ENCODE results near the gene BSG. TPM values are rescaled to one million over a fixed set of nuclear protein-coding genes. Genes with fewer than 3 reads are reported as not detected.

The BSG gene
- total and polyA plus RNA-seq, 12 donors, result 829 to 5,252 (median 1,705) TPM

DNA sequence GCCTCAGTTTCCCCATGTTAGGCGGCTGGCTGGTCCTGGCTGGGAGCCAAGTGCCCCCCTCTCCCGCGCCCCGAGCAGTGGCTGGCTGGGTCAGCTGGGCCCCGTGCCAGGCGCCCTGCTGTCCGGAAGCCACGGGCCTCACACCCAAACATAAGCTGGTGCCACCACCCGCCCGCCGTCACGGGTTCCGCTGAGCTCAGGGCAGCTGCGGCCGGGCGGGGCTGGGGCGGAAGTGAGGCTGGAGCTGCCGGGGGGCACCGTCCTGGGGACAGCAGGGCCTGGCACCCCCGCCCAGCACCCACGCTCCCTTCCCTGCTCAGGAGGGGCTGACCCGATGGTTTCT is 36.6 kb downstream of the BSG start:
- Histone ChIP-seq H3K36me3 (no peaks in the 10 kb centered on the region), H3K4me1 (peaks cover 0 to 32% (median 16%) of the 10 kb centered on the region in 9 donors), H3K27ac (peak overlapping the region in 3 of 10 donors; percentile 39 to 82 (median 48)), H3K4me3 (no peak overlapping the region), H3K9me3 (no peaks in the 10 kb centered on the region), H3K27me3 (peaks cover 0 to 5% (median 0%) of the 10 kb centered on the region in 7 donors)
- TF ChIP-seq, protein P1, sequence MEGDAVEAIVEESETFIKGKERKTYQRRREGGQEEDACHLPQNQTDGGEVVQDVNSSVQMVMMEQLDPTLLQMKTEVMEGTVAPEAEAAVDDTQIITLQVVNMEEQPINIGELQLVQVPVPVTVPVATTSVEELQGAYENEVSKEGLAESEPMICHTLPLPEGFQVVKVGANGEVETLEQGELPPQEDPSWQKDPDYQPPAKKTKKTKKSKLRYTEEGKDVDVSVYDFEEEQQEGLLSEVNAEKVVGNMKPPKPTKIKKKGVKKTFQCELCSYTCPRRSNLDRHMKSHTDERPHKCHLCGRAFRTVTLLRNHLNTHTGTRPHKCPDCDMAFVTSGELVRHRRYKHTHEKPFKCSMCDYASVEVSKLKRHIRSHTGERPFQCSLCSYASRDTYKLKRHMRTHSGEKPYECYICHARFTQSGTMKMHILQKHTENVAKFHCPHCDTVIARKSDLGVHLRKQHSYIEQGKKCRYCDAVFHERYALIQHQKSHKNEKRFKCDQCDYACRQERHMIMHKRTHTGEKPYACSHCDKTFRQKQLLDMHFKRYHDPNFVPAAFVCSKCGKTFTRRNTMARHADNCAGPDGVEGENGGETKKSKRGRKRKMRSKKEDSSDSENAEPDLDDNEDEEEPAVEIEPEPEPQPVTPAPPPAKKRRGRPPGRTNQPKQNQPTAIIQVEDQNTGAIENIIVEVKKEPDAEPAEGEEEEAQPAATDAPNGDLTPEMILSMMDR (IDR thresholded peaks at IDR 0.05), result no peak
- intact Hi-C loops (cut with DNase I), result loop anchor here in 1 of 10 donors (2.0 kb wide), 1 partner anchor 24 kb away; the partner anchor contains the start of gene POLRMT
- WGBS, 2 donors, result 57 to 65% methylated on average over 22 of the region's 22 CpGs
- ATAC-seq (peak; percentile 35 to 76 (median 64)), DNase-seq (peak in 1 of 2 donors; percentile 62)

DNA sequence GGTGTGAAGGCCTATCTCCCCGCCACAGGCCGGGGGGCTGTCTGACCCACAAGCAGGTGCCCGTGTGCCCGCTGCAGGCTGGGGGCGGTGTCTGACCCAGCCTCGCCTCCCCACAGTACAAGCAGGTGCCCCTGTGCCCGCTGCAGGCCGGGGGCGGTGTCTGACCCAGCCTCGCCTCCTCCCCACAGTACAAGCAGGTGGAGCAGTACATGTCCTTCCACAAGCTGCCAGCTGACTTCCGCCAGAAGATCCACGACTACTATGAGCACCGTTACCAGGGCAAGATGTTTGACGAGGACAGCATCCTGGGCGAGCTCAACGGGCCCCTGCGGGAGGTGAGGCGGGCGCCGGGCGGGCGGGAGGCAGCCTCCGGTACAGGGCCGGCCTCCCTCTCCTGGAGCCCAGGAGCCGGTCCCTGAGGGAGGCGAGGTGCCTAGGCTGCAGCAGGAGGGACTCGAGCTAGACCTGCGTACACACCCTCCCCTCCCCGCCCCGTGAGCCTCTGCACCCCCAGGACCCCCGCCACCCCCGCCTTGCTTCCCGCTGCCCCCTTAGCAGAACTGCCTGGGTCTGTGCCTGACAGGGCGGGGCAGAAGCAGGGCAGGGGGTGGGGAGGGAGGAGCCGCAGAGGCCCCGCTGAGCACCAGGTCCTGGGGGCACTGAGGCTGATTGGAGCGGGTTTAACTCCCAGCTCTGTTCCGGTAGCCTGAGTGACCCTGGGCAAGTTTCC is 37.8 kb downstream of the BSG start:
- WGBS, 2 donors, result 63 to 72% methylated on average over 32 to 38 of the region's 38 CpGs
- Histone ChIP-seq H3K9me3 (no peaks in the 10 kb centered on the region), H3K4me3 (peak overlapping the region in 6 of 10 donors; percentile 18 to 49 (median 36)), H3K27me3 (peaks cover 0 to 5% (median 0%) of the 10 kb centered on the region in 7 donors), H3K27ac (peak overlapping the region in 8 of 10 donors; percentile 12 to 82 (median 60)), H3K36me3 (no peaks in the 10 kb centered on the region), H3K4me1 (peaks cover 0 to 32% (median 16%) of the 10 kb centered on the region in 9 donors)
- TF ChIP-seq, protein P1 (IDR thresholded peaks at IDR 0.05), result no peak
- peak in 7 of 8 donors; percentile 1 to 24 (median 7) for ATAC-seq
- no peak for DNase-seq
- intact Hi-C loops (cut with DNase I), result no loop called here

DNA sequence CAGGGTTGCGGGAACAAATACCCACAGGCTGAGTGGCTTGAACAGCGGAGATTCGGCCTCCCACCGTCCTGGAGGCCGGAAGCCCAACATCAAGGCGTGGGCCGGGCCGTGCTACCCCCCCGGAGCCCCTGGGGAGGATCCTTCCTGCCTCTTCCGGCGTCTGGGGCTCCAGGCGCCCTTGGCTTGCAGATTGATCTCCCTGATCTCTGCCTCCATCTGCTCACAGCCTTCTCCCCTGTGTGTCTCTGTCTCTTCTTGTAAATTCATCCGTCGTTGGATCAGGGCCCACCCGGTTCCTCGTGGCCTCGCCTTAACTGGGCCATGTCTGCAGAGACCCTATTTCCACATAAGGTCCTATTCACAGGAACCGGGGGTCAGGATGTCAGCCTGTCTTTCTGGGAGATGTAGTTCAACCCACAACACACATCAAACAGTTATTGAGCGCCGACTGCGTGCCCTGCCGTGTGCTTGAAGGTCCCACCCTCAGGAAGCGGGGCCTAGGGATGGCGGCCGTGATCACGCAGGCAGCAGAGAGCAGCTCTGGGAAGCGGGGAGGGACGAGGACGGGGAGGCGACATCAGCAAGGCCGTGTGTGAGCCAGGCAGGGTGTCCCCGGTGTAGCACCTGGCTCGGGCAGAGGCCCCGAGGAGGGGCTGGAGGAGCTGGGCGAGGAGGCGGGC is 38.5 kb downstream of the BSG start:
- peak; percentile 66 to 76 for DNase-seq

DNA sequence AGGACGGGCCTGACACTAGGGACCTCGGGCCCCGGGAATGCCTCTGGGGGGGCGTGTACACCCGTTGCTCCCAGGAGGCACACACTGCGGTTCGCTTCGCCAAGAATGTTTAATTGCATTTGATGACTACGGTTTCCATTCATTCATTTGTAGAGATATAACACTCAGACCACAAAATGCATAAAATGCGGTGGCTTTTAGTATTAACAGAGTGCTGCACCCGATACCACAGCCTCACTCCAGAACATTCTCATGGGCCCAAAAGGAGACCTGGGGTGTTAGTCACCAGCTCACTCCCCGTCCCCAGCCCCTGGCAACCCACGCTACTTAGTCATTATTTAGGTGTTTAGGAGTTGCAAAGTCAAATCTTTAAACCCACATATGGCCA is 39.1 kb downstream of the BSG start:
- intact Hi-C loops (cut with DNase I), result no loop called here
- H3K4me1 ChIP-seq, result peaks cover 0 to 32% (median 16%) of the 10 kb centered on the region in 9 donors
- H3K4me3 ChIP-seq, result peak overlapping the region in 5 of 10 donors; percentile 27 to 49 (median 37)
- H3K27me3 ChIP-seq, result peaks cover 0 to 10% (median 0%) of the 10 kb centered on the region in 7 donors
- no peaks in the 10 kb centered on the region for H3K36me3 ChIP-seq
- peak overlapping the region in 8 of 10 donors; percentile 12 to 82 (median 60) for H3K27ac ChIP-seq
- 52 to 57% methylated on average over 13 of the region's 13 CpGs for WGBS, 2 donors
- TF ChIP-seq, protein P1 (IDR thresholded peaks at IDR 0.05), result no peak
- DNase-seq, result no peak
- no peak for ATAC-seq
- no peaks in the 10 kb centered on the region for H3K9me3 ChIP-seq

More for the DNA sequence above, 38.5 kb downstream of the BSG start:
- Histone ChIP-seq H3K9me3 (no peaks in the 10 kb centered on the region), H3K36me3 (no peaks in the 10 kb centered on the region), H3K27ac (peak overlapping the region in 8 of 10 donors; percentile 12 to 82 (median 60)), H3K4me1 (peaks cover 0 to 32% (median 16%) of the 10 kb centered on the region in 9 donors), H3K4me3 (peak overlapping the region in 6 of 10 donors; percentile 18 to 49 (median 36)), H3K27me3 (peaks cover 0 to 10% (median 0%) of the 10 kb centered on the region in 7 donors)
- WGBS, 2 donors, result 38 to 44% methylated on average over 36 of the region's 36 CpGs
- peak; percentile 38 to 80 (median 65) for ATAC-seq
- intact Hi-C loops (cut with DNase I), result no loop called here
- TF ChIP-seq, protein P1 (IDR thresholded peaks at IDR 0.05), result no peak

Data from heart right ventricle (tissue), 16 donors.